ENCODE results near the gene MAP2K7.

MAP2K7 gene

DNA sequence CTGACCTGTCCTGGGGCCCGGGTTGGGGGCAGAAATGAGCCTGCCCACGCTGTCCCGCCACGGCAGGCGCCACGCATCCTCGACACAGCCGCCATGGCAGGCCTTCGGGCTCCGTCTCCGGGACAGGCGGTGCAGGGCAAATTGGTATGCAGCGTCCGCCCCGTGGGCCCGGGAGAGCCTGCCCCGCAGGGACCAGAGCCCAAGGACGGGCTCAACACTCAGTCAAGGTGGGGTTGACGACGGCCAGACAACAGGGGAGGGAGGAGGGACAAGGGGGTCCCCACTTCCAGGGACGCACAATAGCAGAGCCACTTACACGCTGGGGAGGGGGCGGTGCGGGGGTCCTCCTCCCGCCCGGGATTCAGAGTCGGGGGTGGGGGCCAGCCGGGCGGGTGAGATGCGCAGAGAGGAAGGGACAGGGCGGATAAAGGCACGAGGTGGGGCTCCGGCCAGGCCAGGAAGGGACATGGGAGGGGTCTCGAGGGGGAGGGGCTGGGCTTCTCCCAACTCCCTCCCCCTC, 21.0 kb downstream of the MAP2K7 start:
- TF ChIP-seq, protein P1, sequence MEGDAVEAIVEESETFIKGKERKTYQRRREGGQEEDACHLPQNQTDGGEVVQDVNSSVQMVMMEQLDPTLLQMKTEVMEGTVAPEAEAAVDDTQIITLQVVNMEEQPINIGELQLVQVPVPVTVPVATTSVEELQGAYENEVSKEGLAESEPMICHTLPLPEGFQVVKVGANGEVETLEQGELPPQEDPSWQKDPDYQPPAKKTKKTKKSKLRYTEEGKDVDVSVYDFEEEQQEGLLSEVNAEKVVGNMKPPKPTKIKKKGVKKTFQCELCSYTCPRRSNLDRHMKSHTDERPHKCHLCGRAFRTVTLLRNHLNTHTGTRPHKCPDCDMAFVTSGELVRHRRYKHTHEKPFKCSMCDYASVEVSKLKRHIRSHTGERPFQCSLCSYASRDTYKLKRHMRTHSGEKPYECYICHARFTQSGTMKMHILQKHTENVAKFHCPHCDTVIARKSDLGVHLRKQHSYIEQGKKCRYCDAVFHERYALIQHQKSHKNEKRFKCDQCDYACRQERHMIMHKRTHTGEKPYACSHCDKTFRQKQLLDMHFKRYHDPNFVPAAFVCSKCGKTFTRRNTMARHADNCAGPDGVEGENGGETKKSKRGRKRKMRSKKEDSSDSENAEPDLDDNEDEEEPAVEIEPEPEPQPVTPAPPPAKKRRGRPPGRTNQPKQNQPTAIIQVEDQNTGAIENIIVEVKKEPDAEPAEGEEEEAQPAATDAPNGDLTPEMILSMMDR (IDR thresholded peaks at IDR 0.05): no peak

DNA sequence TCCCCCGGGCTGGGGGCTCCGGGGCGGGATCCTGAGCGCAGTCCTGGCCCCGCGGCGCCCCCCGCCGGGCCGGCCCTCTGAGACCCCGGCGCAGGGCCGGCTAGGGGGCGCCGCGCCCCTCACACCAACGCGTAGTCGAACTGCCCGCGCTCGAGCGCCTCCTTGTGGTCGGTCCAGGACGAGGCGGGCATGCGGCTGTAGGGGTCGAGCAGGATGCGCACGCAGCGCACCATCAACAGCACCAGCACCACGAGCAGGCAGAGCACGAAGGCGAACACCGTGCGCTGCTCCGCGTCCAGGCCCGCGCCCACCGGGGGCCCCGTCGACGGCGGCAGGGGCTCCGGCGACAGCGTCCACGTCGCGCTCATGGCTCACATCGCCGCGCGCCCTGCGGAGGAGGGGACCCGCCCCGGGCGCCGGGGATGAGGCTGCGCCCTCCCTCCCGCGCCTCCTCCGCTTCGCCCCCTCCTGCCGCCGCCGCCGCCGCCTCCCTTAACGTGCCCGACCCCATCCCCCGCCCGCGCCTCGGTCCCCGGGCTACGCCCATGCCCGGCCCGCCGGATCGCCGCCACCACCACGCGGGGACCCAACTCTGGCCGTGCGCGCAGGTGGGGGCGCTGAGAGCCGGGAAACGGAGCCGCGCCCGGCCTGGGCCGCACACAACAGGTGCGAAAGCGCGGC, 21.6 kb downstream of the MAP2K7 start:
- TF ChIP-seq, protein P1 (IDR thresholded peaks at IDR 0.05): peak; percentile 96

DNA sequence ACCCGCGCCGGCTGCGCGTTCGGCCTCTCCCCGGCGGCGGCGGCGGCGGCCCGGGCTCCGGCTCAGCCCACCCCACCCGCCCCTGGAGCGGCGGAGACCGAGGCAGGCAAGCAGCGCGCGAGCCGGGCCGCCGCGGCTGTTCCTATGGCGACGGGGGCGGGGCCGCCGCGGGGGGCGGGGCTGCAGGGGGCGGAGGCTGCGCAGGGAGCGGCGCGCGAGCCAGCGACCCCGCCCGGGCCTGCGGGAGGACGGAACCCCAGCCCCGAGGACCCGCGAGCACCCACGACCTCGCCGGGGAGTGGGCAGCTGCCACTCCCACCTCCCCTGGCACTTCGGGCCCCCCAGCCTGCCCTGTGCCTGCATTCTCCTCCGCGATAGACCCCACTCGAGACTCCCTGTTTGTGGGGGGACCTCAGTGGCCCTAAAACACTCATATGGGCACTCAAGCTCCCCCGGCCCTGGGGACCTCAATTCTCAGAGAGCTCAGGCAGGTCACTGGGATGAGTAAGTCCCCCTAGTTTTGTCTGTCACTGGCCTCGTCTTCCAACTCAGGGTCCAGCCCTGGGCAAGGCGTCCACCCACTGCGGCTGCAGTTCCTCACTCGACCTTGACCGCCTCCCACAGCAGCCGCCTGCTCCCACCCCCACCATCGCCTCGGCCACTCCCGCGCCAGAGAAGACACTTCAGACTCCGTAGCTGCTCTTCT, 22.5 kb downstream of the MAP2K7 start, which contains the start of gene CTXN1:
TSS of gene CTXN1 (minus strand) at position 115 of the 706 bp plus-strand sequence. CDS start 597 bp downstream, outside the sequence.
- TF ChIP-seq, protein P1 (IDR thresholded peaks at IDR 0.05): no peak

DNA sequence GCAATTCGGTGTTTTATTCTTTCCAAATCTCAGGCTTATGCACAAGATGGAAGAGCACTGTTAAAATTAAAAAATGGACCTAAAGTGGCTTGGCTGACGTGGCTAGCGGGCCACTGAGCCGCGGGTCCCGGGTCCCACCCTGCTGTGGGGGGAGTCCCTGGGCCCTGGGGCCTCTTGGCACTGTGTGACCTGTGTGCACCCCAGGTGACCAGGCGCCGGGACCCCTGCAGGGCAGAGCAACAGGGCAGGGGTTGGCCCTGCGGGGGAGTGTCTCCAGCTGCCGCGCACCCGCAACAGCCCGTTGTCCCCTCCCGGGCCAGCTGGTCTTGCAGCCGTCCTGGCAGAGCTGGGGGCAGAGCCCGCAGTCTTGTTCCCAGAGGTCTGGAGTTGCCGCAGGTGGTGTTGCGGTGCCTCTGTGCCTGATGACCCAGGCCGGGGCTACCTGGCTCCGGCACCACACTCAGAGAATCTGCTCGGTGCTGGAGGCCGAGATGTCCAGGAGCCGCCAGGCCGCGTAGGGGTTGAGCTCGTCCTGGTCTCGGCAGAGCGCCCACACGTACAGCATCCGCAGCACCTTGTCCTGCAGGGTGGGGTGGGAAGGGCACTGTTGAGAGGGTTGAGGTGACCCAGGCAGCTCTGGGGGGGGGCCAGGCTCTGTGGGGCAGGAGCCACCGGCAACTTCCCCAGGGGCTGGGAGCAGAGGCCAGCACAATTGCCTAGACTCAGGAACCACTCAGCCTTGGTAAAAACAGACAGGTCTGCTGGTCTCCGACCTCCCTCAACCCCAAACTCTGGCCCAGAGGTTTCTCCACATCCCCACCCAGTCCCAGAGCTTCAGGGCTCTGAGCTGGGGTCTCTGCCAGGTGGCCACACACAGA, 23.3 kb downstream of the MAP2K7 start:
- TF ChIP-seq, protein P1 (IDR thresholded peaks at IDR 0.05): no peak

DNA sequence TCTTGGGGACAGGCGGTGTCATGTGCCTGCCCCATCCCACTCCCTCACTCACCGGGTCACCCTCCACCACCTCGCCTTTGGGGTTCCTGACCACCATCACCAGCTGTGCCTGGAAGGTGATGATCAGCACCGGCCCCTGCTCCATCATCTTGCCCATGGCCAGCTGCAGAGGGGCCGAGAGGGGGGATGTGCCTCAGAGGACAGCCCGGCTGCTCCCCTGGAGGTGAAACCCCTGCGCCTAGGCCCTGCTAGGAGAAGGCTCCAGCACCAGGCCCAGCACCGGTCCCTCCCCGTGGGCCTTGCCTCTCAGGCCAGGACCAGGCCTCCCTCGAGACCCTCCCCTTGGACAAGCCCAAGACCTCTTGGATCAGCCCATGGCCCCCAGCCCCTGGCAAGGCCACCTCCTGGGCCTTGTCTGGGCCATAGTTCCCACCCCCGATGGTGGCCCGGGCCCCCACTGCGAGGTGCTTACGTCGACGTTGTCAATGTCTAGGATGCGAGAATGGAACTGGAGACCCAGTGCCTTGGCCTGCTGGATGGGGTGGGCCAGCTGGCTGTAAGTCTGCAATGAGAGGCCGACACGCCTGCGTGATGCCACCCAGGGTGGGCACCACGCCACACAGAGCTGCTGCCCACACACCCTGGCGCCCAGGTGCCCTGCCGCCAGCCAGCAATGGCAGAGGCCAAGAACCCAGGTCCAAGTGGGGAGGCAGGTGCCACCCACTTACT, 24.1 kb downstream of the MAP2K7 start:
- TF ChIP-seq, protein P1 (IDR thresholded peaks at IDR 0.05): no peak

DNA sequence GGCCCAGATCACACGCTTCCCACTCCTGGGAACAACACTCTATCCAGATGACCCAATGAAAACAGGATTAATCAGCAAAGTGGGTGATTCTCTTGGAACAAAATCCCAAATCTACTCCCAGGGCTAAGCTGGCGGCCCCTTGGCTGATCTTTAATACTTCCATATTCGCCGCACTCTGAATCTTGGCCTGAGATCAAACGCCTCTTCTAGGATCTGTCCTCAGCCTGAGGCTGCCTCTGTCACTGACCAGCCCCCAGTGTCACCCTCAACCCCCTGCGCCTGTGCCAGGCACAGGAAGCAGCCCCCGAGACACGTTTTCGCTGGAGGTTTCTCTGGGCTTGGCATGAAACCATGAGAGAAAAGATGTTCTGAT, 24.6 kb downstream of the MAP2K7 start:
- TF ChIP-seq, protein P1 (IDR thresholded peaks at IDR 0.05): no peak

Data from LNCAP (cell line).